ENCODE measurements around the gene ZFP37. TPM values are rescaled to one million over a fixed set of nuclear protein-coding genes. Genes with fewer than 3 reads are reported as not detected.
"Not testable (repeated sequence)": the region's sequence is repeated elsewhere in the genome, so short reads cannot be mapped to it uniquely, and the experiment has no call there.

Gene ZFP37
- total RNA-seq, result 2.0 TPM
- long read RNA-seq, full-length matches to known transcripts, result 2 of 3 reads
- long read RNA-seq, partial matches to known transcripts, result 1 of 3 reads
- long read RNA-seq, other reads (novel, unspliced or antisense), result 0 of 3 reads

GRCh38 chr9:113056191-113057106 lies at the start of gene ZFP37:
Gene ZFP37, minus strand, starts transcription at chr9:113056724. Its CDS starts 36 bp downstream, at chr9:113056688.
- intact Hi-C loops (cut with DNase I), result no loop called here
- DNase-seq (ENCODE audit: low spot score), result peak; percentile 95

GRCh38 chr9:113105345-113105744 lies 48.8 kb upstream of the ZFP37 start:
- intact Hi-C loops (cut with DNase I); DNase-seq (ENCODE audit: low spot score): not testable (repeated sequence)

DNA sequence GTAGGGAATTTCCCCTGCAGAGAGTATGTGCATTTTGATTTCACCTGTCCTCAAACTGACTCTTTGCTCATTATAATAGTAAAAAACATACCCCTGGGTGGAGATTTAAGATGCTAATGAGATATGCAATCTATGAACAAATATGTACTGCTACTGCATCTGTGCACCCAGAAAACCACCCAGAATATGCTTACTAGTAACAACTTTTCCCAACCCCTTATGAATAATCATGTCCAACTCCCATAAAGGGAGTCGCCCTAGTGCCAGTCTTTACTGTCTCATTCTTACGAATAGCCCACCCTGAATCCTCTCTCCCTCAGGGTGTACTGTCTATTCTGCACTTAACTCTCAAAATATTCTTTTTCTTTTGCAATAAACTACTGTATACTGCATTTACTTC lies 39.0 kb upstream of the ZFP37 start:
- no peak for DNase-seq (ENCODE audit: low spot score)
- intact Hi-C loops (cut with DNase I), result loop anchor here (10.0 kb wide), 1 partner anchor 171 kb away; no protein-coding TSS in a partner anchor

GRCh38 chr9:113089924-113090323 lies 33.4 kb upstream of the ZFP37 start:
- peak; percentile 72 for DNase-seq (ENCODE audit: low spot score)
- intact Hi-C loops (cut with DNase I), result loop anchor here (10.0 kb wide), 1 partner anchor 165 kb away; no protein-coding TSS in a partner anchor

DNA sequence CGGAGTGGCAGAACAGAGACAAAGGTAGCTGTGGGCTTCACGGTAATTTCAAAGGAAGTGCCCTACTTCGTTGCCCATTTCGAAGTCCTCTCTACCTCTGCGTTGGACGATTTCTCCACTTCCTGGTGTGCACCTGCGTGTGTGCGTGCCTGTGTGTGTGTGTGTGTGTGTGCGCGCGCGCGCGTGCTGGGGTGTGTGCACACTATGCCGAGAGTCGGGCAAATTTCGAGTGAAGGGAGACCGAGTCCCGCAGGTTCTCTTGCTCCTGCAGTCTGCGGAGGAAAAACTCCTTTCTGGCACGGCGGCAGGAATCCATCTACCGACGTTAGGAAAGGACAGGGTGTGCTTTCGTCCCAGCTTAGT lies 32.6 kb upstream of the ZFP37 start:
- intact Hi-C loops (cut with DNase I); DNase-seq (ENCODE audit: low spot score): not testable (repeated sequence)

DNA sequence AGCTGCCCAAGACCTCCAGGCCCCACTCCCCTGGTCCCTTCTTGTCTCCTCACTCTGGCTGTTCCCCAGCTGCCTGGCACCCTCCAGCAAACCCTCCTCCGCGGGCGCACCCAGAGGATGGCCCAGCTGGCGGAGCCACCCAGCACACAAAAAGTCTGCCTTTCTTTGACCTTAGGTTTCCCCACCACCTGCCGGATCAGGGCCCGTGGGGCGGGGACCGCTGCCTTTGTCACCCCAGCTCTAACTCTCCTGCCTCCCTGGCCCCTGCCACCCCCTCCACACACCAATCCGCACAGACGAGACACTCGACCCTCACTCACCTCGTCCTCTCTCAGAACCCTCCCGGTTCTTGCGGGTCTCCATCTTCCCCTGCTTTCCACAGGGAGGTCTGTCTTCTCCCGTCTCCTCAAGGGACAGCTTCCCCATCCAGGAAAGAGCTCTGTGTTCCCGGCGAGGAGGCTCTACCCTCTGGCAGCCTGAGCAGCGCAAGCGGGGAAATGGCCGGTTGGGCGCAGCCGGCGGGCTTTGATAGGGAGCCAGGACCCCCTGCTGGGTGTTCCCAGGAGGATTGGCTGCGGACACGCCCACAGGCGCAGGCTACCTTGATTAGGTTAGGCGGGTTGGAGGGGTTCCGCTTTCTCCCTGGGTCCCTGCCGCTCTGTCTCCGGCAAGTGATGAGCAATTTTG lies 32.1 kb upstream of the ZFP37 start:
- DNase-seq (ENCODE audit: low spot score), result peak; percentile 60
- intact Hi-C loops (cut with DNase I), result not testable (repeated sequence)

DNA sequence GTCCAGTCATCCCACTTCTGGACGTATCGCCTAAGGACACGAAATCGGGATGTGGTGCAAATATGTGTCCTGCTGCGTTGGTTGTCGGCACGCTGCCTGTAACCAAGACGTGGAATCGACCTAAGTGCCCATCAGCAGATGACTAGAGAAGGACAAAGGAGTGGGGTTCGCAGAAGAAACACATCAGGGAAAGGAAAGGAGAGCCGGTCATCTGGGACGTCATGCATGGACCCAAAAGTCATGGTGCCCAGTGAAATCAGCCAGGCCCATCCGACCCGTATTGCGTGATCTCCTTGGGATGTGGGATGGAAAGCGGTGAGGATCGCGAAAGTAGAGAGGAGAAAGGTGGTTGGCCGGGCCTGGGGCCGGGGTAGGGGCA lies 6.4 kb upstream of the ZFP37 start:
- DNase-seq (ENCODE audit: low spot score), result peak; percentile 86
- intact Hi-C loops (cut with DNase I), result not testable (repeated sequence)

- DNase-seq (ENCODE audit: low spot score), result peak; percentile 86
- intact Hi-C loops (cut with DNase I), result not testable (repeated sequence)
Measured at GRCh38 chr9:113062256-113062931, 5.9 kb upstream of the ZFP37 start.

GRCh38 chr9:113061072-113061850 lies 4.7 kb upstream of the ZFP37 start:
- intact Hi-C loops (cut with DNase I), result not testable (repeated sequence)
- DNase-seq (ENCODE audit: low spot score), result peak; percentile 87

DNA sequence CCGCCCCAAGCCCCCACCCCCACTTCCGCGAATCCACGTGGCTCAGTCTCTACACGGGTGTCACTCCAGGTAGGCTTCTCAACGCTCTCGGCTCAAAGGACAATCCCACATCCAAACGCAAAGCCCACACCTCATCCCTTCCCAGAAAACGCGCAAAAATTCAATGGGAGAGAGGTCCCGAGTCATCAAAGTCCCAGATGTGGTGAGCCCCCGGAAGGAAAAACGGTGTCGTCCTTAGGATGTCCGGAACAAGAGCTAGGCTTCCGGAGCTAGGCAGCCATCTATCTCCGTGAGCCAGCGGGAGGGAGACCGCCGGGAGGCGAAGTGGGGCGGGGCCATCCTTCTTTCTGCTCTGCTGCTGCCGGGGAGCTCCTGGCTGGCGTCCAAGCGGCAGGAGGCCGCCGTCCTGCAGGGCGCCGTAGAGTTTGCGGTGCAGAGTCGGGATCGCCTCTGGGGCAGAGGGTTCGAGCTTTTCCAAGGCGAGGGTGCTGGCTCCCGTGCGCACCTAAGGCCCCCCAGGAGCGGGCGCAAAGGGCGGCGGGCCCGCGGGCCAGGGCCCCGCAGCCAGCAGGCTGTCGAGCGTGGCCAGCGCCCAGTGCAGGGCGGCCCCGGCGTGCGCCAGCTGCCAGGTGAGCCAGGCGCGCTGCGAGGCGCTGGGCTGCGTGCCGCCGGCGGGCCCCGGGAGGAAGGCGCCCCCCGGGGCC lies 3.2 kb upstream of the ZFP37 start:
- intact Hi-C loops (cut with DNase I), result not testable (repeated sequence)
- DNase-seq (ENCODE audit: low spot score), result peak; percentile 79

GRCh38 chr9:113057193-113057592 lies 669 bp upstream of the ZFP37 start:
- intact Hi-C loops (cut with DNase I), result no loop called here
- DNase-seq (ENCODE audit: low spot score), result no peak

- intact Hi-C loops (cut with DNase I), result no loop called here
- DNase-seq (ENCODE audit: low spot score), result no peak
Measured at GRCh38 chr9:113042884-113043657, 13.5 kb downstream of the ZFP37 start.

DNA sequence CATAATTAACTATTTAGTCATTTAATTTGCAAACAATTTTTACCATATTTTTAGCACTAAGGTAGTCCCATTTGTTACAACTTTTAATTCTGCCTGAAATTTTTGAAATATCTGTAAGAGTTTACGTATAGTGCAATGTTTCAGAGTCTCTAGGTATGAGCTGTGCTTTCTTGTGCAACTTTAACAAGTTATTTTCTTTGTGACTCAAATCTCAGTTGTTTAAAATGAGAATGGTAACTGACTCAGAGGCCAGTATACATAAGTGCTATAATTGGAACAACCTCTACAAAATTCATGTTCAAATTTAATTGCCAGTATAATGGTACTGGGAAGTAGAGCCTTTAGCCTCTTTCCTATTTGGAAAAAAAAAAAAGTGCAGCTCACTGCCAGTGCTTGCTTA lies 30.3 kb downstream of the ZFP37 start:
- intact Hi-C loops (cut with DNase I), result no loop called here
- no peak for DNase-seq (ENCODE audit: low spot score)

GRCh38 chr9:113018247-113018646 lies 38.3 kb downstream of the ZFP37 start:
- intact Hi-C loops (cut with DNase I), result no loop called here

DNA sequence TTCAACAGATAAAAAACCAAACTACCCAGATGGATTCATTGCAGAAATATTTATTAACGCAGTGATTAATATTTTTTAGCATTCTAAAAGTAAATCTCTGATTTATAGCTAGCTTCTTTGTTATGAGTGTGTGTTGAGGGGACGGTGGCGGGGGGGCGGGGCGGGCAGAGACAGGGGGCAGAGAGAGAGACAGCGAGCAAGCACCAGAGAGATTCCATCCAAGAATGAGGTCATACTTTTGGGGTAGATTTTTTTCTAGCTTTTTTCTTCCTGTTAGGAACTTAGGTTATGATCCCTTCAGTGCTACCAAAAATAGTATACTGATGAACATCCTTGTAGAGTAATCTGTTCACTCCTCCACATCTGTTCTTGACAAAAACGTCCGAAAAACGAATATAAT lies 44.0 kb downstream of the ZFP37 start:
- DNase-seq (ENCODE audit: low spot score), result no peak
- intact Hi-C loops (cut with DNase I), result no loop called here

More at GRCh38 chr9:113018247-113018646, 38.3 kb downstream of the ZFP37 start:
- DNase-seq (ENCODE audit: low spot score), result no peak

- DNase-seq (ENCODE audit: low spot score), result no peak
- intact Hi-C loops (cut with DNase I), result no loop called here
Measured at GRCh38 chr9:113011911-113012381, 44.6 kb downstream of the ZFP37 start, which contains the start of gene ZNF883. Gene ZNF883, minus strand, starts transcription at chr9:113012192.

DNA sequence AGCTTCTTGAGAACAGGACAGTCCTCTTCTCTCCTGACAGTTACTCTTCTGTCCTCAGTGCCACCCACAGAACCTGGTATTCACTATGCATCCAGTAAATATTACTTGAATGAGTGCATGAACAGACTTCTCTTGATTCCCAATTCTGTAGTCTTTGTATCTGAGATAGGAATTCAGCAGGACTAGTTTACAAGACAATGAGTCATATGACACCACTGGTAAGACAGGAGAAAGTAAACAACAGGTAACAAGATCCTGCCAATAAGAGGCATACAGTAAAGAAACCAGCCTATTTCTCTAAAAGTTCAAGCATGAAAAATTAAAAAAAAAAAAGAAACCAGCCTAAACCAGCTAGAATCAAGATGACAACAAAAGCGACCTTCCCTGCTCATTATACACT lies 50.7 kb downstream of the ZFP37 start:
- intact Hi-C loops (cut with DNase I), result no loop called here
- DNase-seq (ENCODE audit: low spot score), result no peak
